Activated T-cell treated with anti-CD3 and anti-CD28 coated beads, Interleukin-2, amount 50 U/mL, for 24 hours (primary cell): ENCODE data around the gene ZSCAN21.

Source experiments
- DNase-seq: peaks from one replicate; pipeline ENCODE4 v3.0.0-alpha.2; 2020
- H3K27ac Mint-ChIP-seq: 2 replicates; pipeline ENCODE4 v1.8.0; 2020; ENCODE audit warnings: mild to moderate bottlenecking, mixed read lengths
- H3K27me3 Mint-ChIP-seq: 2 replicates; pipeline ENCODE4 v1.8.0; 2020; ENCODE audit warnings: mixed read lengths
- H3K36me3 Mint-ChIP-seq: 2 replicates; pipeline ENCODE4 v1.8.0; 2020; ENCODE audit warnings: low read depth, mixed read lengths
- H3K4me1 Mint-ChIP-seq: 2 replicates; pipeline ENCODE4 v1.8.0; 2020; ENCODE audit warnings: low read depth, mixed read lengths
- H3K4me3 Mint-ChIP-seq: 2 replicates; pipeline ENCODE4 v1.8.0; 2020; ENCODE audit warnings: mild to moderate bottlenecking, moderate library complexity, mixed read lengths
- H3K9me3 Mint-ChIP-seq: 2 replicates; pipeline ENCODE4 v1.8.0; 2020; ENCODE audit warnings: mixed read lengths

ZSCAN21 gene

DNA sequence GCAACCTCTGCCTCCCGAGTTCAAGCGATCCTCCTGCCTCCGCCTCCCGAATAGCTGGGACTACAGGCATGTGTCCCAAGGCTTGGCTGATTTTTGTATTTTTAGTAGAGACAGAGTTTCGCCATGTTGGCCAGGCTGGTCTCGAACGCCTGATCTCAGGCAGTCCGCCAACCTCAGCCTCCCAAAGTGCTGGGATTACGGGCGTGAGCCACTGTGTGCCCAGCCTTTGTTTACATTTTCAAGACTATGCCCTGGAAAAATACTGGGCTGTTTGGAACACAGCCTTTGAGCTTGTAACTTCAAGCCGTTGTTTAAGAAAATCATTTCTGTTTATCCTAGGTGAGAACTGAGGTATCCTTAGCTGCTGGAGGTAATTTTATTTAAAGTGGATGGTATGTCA lies 32.3 kb upstream of the ZSCAN21 start:
- no peaks in the 10 kb centered on the region for H3K27me3 Mint-ChIP-seq
- DNase-seq = no peak
- peaks cover 70% of the 10 kb centered on the region for H3K4me1 Mint-ChIP-seq
- peaks cover 52% of the 10 kb centered on the region for H3K36me3 Mint-ChIP-seq
- peak overlapping the region; percentile 39 for H3K4me3 Mint-ChIP-seq
- H3K27ac Mint-ChIP-seq = peak overlapping the region; percentile 74
- no peaks in the 10 kb centered on the region for H3K9me3 Mint-ChIP-seq

DNA sequence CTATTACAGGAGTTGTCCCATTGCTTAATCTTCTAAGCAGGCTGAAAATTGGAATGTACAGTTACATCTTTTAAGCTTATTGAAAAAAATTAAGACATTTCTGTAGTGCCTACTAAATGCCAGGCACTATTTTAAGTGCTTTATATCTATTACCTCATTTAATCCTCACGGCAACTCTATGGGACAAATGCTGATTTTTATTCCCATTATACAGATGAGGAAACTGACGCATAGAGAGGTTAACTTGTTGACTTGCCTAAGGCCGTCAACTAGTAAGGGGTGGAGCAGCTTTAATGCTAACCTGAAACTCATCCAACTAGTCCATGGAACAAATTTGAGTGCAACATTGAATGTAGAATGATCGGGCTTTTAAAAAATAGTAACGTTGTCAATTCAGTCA lies 31.7 kb upstream of the ZSCAN21 start:
- DNase-seq = no peak
- Mint-ChIP-seq H3K4me1 (peaks cover 72% of the 10 kb centered on the region), H3K36me3 (peaks cover 58% of the 10 kb centered on the region), H3K27me3 (no peaks in the 10 kb centered on the region), H3K27ac (peak overlapping the region; percentile 74), H3K9me3 (no peaks in the 10 kb centered on the region), H3K4me3 (no peak overlapping the region)

DNA sequence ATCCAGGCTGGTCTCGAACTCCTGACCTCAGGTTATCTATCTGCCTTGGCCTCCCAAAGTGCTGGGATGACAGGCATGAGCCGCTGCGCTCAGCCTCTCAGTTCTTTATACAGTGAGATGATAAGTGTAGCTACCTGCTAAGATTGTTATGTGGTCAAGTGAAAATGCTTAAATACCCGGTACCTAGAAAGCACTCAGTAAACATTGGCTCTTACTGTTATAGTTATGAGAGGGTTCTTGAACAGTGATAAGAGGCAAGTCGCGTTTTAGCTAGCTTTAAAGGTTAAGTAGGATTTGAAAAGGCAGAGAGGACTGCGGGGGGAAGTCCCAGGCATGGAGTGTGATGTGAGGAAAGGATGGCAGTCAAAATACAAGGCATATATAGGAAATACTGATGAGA lies 29.7 kb upstream of the ZSCAN21 start:
- Mint-ChIP-seq H3K9me3 (no peaks in the 10 kb centered on the region), H3K4me3 (no peak overlapping the region), H3K4me1 (peaks cover 71% of the 10 kb centered on the region), H3K36me3 (peaks cover 77% of the 10 kb centered on the region), H3K27me3 (no peaks in the 10 kb centered on the region), H3K27ac (peak overlapping the region; percentile 72)
- no peak for DNase-seq

DNA sequence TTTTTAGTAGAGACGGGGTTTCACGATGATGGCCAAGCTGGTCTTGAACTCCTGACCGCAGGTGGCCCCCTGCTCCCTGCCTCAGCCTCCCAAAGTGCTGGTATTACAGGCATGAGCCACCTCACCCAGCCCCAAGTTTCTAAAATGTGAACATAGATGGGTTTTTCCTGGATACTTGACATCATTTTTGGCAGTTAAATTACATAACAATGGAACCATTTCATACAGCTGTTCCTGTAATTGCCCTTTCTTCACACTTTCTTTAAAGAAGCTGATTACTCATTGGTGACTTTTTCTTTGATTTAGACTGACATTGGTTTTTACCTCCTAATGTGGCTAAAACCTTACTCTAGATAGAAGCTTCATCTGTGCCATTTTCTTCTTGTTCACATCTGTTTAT lies 28.3 kb upstream of the ZSCAN21 start:
- Mint-ChIP-seq H3K4me1 (peaks cover 74% of the 10 kb centered on the region), H3K9me3 (no peaks in the 10 kb centered on the region), H3K27ac (peak overlapping the region; percentile 64), H3K4me3 (no peak overlapping the region), H3K36me3 (peaks cover 85% of the 10 kb centered on the region), H3K27me3 (no peaks in the 10 kb centered on the region)
- DNase-seq = no peak

DNA sequence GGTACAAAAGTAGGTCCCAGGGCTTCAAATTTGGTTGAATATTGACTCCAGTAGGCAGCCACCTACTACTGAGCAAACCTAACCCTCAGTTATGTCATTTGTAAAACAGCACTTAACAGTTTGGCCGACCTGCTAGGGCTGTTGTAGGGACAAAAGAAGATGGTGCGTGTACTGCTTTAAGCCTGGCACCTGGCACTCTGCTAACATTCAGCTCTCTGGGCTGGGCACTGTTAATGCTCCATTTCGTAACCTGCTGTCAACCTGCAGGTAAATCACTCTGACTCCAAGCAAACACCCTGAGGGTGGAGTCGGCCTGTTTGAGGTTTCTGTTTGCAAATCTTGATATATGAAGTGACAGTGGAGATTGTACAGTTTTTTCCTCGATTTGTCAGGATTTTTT lies 27.0 kb upstream of the ZSCAN21 start:
- Mint-ChIP-seq H3K9me3 (no peaks in the 10 kb centered on the region), H3K27me3 (no peaks in the 10 kb centered on the region), H3K4me1 (peaks cover 62% of the 10 kb centered on the region), H3K4me3 (no peak overlapping the region), H3K36me3 (peaks cover 84% of the 10 kb centered on the region), H3K27ac (peak overlapping the region; percentile 20)
- DNase-seq = no peak

DNA sequence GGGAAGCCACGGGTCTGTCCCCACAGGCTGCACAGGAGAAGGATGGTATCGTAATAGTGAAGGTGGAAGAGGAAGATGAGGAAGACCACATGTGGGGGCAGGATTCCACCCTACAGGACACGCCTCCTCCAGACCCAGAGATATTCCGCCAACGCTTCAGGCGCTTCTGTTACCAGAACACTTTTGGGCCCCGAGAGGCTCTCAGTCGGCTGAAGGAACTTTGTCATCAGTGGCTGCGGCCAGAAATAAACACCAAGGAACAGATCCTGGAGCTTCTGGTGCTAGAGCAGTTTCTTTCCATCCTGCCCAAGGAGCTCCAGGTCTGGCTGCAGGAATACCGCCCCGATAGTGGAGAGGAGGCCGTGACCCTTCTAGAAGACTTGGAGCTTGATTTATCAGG lies 26.0 kb upstream of the ZSCAN21 start:
- H3K4me1 Mint-ChIP-seq = peaks cover 57% of the 10 kb centered on the region
- peak overlapping the region; percentile 47 for H3K27ac Mint-ChIP-seq
- no peak for DNase-seq
- H3K9me3 Mint-ChIP-seq = no peaks in the 10 kb centered on the region
- H3K4me3 Mint-ChIP-seq = no peak overlapping the region
- peaks cover 87% of the 10 kb centered on the region for H3K36me3 Mint-ChIP-seq
- H3K27me3 Mint-ChIP-seq = no peaks in the 10 kb centered on the region

DNA sequence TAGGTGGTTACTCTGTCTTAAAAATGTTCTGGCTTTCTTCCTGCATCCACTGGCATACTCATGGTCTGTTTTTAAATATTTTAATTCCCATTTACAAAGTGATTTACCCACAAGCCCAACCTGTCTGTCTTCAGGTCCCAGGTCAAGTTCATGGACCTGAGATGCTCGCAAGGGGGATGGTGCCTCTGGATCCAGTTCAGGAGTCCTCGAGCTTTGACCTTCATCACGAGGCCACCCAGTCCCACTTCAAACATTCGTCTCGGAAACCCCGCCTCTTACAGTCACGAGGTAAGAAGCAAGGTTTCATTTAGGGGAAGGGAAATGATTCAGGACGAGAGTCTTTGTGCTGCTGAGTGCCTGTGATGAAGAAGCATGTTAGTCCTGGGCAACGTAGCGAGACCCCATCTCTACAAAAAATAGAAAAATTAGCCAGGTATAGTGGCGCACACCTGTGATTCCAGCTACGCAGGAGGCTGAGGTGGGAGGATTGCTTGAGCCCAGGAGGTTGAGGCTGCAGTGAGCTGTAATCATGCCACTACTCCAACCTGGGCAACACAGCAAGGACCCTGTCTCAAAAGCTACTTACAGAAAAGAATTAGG lies 25.5 kb upstream of the ZSCAN21 start:
- Mint-ChIP-seq H3K27me3 (no peaks in the 10 kb centered on the region), H3K27ac (no peak overlapping the region), H3K9me3 (no peaks in the 10 kb centered on the region), H3K4me1 (peaks cover 51% of the 10 kb centered on the region), H3K4me3 (no peak overlapping the region), H3K36me3 (peaks cover 84% of the 10 kb centered on the region)
- DNase-seq = no peak

DNA sequence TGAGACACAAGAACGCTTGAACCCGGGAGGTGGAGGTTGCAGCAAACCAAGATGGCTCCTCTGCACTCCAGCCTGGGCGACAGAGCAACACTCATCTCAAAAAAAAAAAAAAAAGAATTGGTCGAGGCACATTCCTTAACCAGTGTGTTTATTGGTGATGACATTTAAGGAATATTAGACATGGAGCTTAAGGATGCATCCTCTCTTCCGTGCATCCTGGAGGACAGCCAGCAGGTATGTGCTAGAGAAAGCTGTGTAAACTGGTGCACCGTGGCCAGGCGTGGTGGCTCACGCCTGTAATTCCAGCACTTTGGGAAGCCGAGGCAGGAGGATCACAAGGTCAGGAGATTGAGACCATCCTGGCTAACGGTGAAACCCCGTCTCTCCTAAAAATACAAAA lies 22.4 kb upstream of the ZSCAN21 start:
- no peak overlapping the region for H3K4me3 Mint-ChIP-seq
- H3K27me3 Mint-ChIP-seq = no peaks in the 10 kb centered on the region
- H3K36me3 Mint-ChIP-seq = peaks cover 93% of the 10 kb centered on the region
- H3K27ac Mint-ChIP-seq = no peak overlapping the region
- H3K9me3 Mint-ChIP-seq = no peaks in the 10 kb centered on the region
- no peak for DNase-seq
- H3K4me1 Mint-ChIP-seq = peaks cover 28% of the 10 kb centered on the region

DNA sequence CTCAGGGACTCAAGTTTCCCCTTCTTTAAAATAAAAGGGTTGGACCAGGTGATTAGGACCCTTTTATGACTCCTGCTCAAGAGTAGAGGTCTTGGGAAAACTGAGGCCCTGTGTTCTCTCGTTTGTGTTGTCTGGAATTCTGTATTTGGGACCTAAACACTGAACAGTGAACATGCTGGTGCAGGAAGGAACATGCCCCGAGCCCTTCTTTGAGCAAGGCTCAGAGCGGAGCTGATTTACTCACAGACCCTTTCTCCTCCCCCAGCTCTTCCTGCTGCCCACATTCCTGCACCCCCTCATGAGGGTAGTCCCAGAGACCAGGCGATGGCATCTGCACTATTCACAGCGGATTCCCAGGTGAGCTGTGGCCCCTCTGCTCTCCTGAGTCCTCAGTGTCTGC lies 20.0 kb upstream of the ZSCAN21 start:
- Mint-ChIP-seq H3K27ac (no peak overlapping the region), H3K4me3 (no peak overlapping the region), H3K36me3 (peaks cover 93% of the 10 kb centered on the region), H3K4me1 (peaks cover 10% of the 10 kb centered on the region), H3K9me3 (no peaks in the 10 kb centered on the region), H3K27me3 (no peaks in the 10 kb centered on the region)
- DNase-seq = no peak

DNA sequence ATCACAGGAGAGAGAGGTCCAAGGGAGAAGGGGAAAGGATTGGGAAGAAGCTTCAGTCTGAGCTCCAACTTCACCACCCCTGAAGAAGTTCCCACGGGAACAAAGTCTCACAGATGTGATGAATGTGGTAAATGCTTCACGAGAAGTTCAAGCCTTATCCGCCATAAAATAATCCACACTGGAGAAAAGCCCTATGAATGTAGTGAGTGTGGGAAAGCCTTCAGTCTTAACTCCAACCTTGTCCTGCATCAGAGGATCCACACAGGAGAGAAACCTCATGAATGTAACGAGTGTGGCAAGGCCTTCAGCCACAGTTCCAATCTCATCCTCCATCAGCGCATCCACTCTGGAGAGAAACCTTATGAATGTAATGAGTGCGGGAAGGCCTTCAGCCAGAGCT lies 16.0 kb upstream of the ZSCAN21 start:
- Mint-ChIP-seq H3K9me3 (no peaks in the 10 kb centered on the region), H3K27ac (peak overlapping the region; percentile 1), H3K27me3 (no peaks in the 10 kb centered on the region), H3K36me3 (peaks cover 96% of the 10 kb centered on the region), H3K4me3 (no peak overlapping the region), H3K4me1 (no peaks in the 10 kb centered on the region)
- no peak for DNase-seq

DNA sequence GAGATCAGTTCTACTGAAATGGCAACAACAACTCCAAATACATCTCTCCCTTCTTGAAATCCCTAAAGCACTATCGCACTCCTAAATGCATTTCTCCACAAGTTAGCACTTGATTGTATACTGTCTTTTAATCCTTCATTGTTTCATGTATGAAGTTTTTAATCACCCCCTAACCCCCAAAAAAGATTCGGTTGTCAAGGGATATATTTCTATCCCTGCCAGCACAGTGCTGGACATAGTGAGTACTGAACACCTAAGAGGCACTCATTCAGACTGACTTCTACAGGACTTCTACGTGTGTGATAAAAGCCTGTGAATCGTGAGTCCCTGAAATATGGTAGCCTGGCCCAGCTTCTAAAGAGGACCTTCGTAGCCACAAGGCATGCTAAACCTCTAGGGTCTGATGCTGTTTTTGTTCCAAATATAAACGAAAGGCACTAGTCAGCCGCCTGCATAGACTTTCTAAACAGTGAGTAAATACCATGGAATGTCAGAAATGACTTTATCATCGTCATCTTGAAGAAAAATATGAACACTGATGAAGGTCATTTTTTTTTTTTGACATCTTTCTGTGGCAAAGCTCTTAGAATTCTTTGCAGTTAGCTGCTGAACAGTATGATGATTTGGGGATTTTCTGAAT lies 14.6 kb upstream of the ZSCAN21 start:
- Mint-ChIP-seq H3K4me3 (no peak overlapping the region), H3K4me1 (peaks cover 3% of the 10 kb centered on the region), H3K9me3 (no peaks in the 10 kb centered on the region), H3K36me3 (peaks cover 89% of the 10 kb centered on the region), H3K27me3 (no peaks in the 10 kb centered on the region), H3K27ac (no peak overlapping the region)
- DNase-seq = no peak

DNA sequence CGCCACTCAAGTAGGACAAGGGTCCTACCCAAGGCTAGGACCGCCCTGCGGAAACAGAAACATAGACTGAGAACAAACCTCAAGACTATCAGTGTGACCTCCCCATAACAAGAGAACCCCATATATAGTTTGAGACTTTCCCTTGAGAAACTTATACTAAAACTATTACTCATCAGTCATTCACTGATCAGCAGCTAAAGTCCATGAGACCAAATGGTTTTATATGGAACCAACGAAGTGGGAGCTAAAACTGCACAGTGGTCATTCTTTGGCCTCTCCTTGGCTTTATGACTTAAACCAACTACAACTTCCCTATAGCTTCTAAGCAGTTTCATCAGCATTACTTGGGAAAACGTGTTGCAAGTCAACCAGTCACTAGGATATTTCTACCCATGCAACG lies 13.7 kb upstream of the ZSCAN21 start:
- peaks cover 80% of the 10 kb centered on the region for H3K36me3 Mint-ChIP-seq
- H3K4me3 Mint-ChIP-seq = no peak overlapping the region
- no peaks in the 10 kb centered on the region for H3K9me3 Mint-ChIP-seq
- no peak for DNase-seq
- H3K27me3 Mint-ChIP-seq = no peaks in the 10 kb centered on the region
- no peak overlapping the region for H3K27ac Mint-ChIP-seq
- H3K4me1 Mint-ChIP-seq = peaks cover 10% of the 10 kb centered on the region

DNA sequence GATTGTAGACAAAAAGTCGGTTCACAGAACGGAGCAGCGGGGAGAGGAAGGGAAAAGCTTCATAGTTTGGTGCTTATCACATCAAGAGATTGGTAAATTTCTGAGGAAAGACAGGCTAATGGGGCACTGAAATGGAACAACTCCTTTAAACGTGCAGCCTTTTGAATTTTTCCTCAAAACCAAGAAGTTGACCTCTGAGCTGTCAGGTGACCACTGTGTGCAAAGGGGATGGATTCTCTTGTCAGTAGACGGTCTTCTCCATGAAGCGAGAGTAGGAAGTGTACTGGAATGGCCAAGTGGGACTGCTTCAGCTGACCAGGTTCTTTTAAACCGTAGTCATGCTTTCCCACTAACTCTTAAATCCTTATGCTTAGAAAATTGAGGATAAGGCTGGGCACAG lies 11.2 kb upstream of the ZSCAN21 start:
- DNase-seq = no peak
- no peak overlapping the region for H3K4me3 Mint-ChIP-seq
- H3K27ac Mint-ChIP-seq = no peak overlapping the region
- H3K36me3 Mint-ChIP-seq = peaks cover 61% of the 10 kb centered on the region
- H3K9me3 Mint-ChIP-seq = no peaks in the 10 kb centered on the region
- H3K4me1 Mint-ChIP-seq = peaks cover 19% of the 10 kb centered on the region
- H3K27me3 Mint-ChIP-seq = no peaks in the 10 kb centered on the region

DNA sequence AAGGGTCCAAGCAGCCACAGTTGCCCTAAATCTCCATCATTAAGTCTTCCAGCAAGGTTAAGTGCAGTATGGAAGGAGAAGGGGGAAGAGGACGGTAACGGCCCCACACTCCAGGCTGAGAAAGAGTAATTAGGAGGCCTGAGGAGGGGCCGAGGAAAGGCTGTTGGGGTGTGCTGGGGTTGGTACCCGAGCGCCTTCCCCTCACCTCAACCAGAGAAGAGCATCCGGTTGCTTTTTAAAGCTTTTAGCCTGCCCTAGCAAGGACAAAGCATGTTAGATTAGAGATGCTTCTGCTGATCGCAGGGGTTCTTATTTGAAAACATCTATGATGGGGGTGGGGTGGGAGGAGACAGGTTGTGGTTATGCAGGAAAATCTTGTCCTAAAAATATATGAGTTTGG lies 9.0 kb upstream of the ZSCAN21 start:
- H3K27me3 Mint-ChIP-seq = no peaks in the 10 kb centered on the region
- no peak overlapping the region for H3K27ac Mint-ChIP-seq
- H3K4me3 Mint-ChIP-seq = no peak overlapping the region
- no peaks in the 10 kb centered on the region for H3K9me3 Mint-ChIP-seq
- peaks cover 21% of the 10 kb centered on the region for H3K4me1 Mint-ChIP-seq
- no peak for DNase-seq
- peaks cover 39% of the 10 kb centered on the region for H3K36me3 Mint-ChIP-seq

DNA sequence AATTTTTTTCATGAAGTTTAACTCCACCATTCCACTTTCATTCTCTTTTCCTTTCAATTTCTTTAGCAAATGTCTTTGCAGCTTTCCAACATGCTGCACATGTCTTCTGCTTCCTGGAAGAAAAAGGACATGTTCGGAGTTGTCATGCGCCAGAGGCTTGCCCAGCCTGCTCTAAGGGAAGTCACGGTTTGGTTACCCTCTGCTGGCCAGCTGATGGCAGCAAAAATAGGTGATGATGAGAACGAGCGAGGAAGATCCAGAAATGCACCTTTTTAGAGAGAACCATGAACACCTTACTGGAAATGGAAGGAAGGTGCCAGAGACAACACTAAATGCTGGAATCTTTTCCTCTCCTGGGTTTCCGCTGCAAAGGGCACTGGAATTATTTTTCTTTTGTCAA lies 4.9 kb upstream of the ZSCAN21 start:
- H3K9me3 Mint-ChIP-seq = no peaks in the 10 kb centered on the region
- peaks cover 29% of the 10 kb centered on the region for H3K4me1 Mint-ChIP-seq
- H3K4me3 Mint-ChIP-seq = no peak overlapping the region
- H3K27me3 Mint-ChIP-seq = no peaks in the 10 kb centered on the region
- no peak for DNase-seq
- H3K36me3 Mint-ChIP-seq = peaks cover 7% of the 10 kb centered on the region
- no peak overlapping the region for H3K27ac Mint-ChIP-seq

DNA sequence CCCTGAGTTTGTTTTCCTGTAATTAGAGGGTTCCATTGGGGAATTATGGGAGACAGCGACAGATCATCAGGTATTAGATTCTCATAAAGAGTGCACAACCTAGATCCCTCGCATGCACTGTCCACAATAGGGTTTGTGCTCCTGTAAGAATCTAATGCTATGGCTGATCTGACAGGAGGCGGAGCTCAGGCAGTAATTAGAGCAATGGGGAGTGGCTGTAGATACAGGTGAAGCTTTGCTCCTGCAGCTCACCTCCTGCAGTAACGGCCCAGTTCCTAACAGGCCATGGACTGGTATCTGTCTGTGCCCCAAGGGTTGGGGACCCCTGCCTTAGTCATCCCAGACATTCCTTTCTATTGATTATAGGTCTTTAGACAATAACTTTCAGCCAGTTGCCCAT lies 894 bp upstream of the ZSCAN21 start:
- peak overlapping the region; percentile 96 for H3K27ac Mint-ChIP-seq
- H3K36me3 Mint-ChIP-seq = peaks cover 16% of the 10 kb centered on the region
- DNase-seq = no peak
- peak overlapping the region; percentile 89 for H3K4me3 Mint-ChIP-seq
- no peaks in the 10 kb centered on the region for H3K9me3 Mint-ChIP-seq
- peaks cover 27% of the 10 kb centered on the region for H3K4me1 Mint-ChIP-seq
- no peaks in the 10 kb centered on the region for H3K27me3 Mint-ChIP-seq
